H9 (cell line): ENCODE measurements around the gene ACSF3. TPM values are rescaled to one million over a fixed set of nuclear protein-coding genes. Genes with fewer than 3 reads are reported as not detected.

Experiments used
- DNase-seq: peaks from one replicate; pipeline ENCODE4 v3.0.0-alpha.2; 2017
- H2AFZ ChIP-seq: one replicate; pipeline ENCODE4 v1.6.1; 2013; ENCODE audit warnings: mild to moderate bottlenecking, low read length, control low read depth, moderate library complexity
- H2AK5ac ChIP-seq: 2 replicates; pipeline ENCODE4 v1.6.1; 2013; ENCODE audit warnings: low read length, control low read depth, mixed read lengths; ENCODE audit not compliant: insufficient read length
- H2BK120ac ChIP-seq: one replicate; pipeline ENCODE4 v1.6.1; 2013; ENCODE audit warnings: low read depth, mild to moderate bottlenecking, low read length, control low read depth, inconsistent platforms; ENCODE audit not compliant: poor library complexity, severe bottlenecking
- H2BK12ac ChIP-seq: 2 replicates; pipeline ENCODE4 v1.6.1; 2013; ENCODE audit warnings: low read length, control low read depth, mixed read lengths, low read depth; ENCODE audit not compliant: insufficient read length
- H2BK15ac ChIP-seq: 2 replicates; pipeline ENCODE4 v1.6.1; 2013; ENCODE audit warnings: low read depth, low read length, control low read depth
- H2BK20ac ChIP-seq: one replicate; pipeline ENCODE4 v1.6.1; 2013; ENCODE audit warnings: low read depth, mild to moderate bottlenecking, low read length, control low read depth, inconsistent platforms; ENCODE audit not compliant: poor library complexity, severe bottlenecking
- H2BK5ac ChIP-seq: 2 replicates; pipeline ENCODE4 v1.6.1; 2013; ENCODE audit warnings: low read length, control low read depth, mixed read lengths; ENCODE audit not compliant: insufficient read length
- H3K14ac ChIP-seq: 2 replicates; pipeline ENCODE4 v1.6.1; 2013; ENCODE audit warnings: low read length, control low read depth; ENCODE audit not compliant: insufficient read depth
- H3K18ac ChIP-seq: 2 replicates; pipeline ENCODE4 v1.6.1; 2013; ENCODE audit warnings: low read depth, mild to moderate bottlenecking, mixed read lengths, low read length, control low read depth; ENCODE audit not compliant: insufficient read length
- H3K23ac ChIP-seq: 2 replicates; pipeline ENCODE4 v1.6.1; 2013; ENCODE audit warnings: low read length, control low read depth, mixed read lengths, low read depth; ENCODE audit not compliant: insufficient read length
- H3K23me2 ChIP-seq: 2 replicates; pipeline ENCODE4 v1.6.1; 2013; ENCODE audit warnings: low read depth, mild to moderate bottlenecking, mixed read lengths, low read length, control low read depth; ENCODE audit not compliant: insufficient read length, poor library complexity, severe bottlenecking
- H3K27ac ChIP-seq: 2 replicates; pipeline ENCODE4 v1.5.1; 2013; ENCODE audit warnings: low read length, control low read depth, mixed read lengths, low read depth; ENCODE audit not compliant: insufficient read length
- H3K27me3 ChIP-seq: 2 replicates; pipeline ENCODE4 v1.6.1; 2013; ENCODE audit warnings: low read length, control low read depth, inconsistent platforms; ENCODE audit not compliant: insufficient read depth
- H3K4ac ChIP-seq: 2 replicates; pipeline ENCODE4 v1.6.1; 2013; ENCODE audit warnings: low read depth, mild to moderate bottlenecking, control low read depth, inconsistent platforms, low read length, moderate library complexity
- H3K4me1 ChIP-seq: 2 replicates; pipeline ENCODE4 v1.6.1; 2013; ENCODE audit warnings: low read length, control low read depth, inconsistent platforms; ENCODE audit not compliant: insufficient read depth
- H3K4me2 ChIP-seq: 2 replicates; pipeline ENCODE4 v1.6.1; 2013; ENCODE audit warnings: low read length, control low read depth, mixed read lengths; ENCODE audit not compliant: insufficient read length, insufficient read depth
- H3K56ac ChIP-seq: 2 replicates; pipeline ENCODE4 v1.6.1; 2013; ENCODE audit warnings: low read depth, mild to moderate bottlenecking, mixed read lengths, low read length, control low read depth; ENCODE audit not compliant: insufficient read length
- H3K79me1 ChIP-seq: 2 replicates; pipeline ENCODE4 v1.6.1; 2013; ENCODE audit warnings: low read depth, mild to moderate bottlenecking, moderate library complexity, low read length, control low read depth, inconsistent platforms; ENCODE audit not compliant: insufficient read depth, poor library complexity, severe bottlenecking
- H3K79me2 ChIP-seq: 2 replicates; pipeline ENCODE4 v1.6.1; 2013; ENCODE audit warnings: low read length, control low read depth, inconsistent platforms; ENCODE audit not compliant: insufficient read depth
- H3K9ac ChIP-seq: 2 replicates; pipeline ENCODE4 v1.6.1; 2013; ENCODE audit warnings: low read length, control low read depth, mixed read lengths; ENCODE audit not compliant: insufficient read length; ENCODE audit errors: extremely low read depth
- H3K9me3 ChIP-seq: one replicate; pipeline ENCODE4 v1.6.1; 2013; ENCODE audit warnings: low read depth, low read length, inconsistent platforms; ENCODE audit not compliant: control insufficient read depth
- H3T11ph ChIP-seq: one replicate; pipeline ENCODE4 v1.6.1; 2013; ENCODE audit warnings: mild to moderate bottlenecking, low read length, control low read depth, inconsistent platforms
- H4K20me1 ChIP-seq: one replicate; pipeline ENCODE4 v1.6.1; 2013; ENCODE audit not compliant: control insufficient read depth, insufficient read length, insufficient read depth
- H4K5ac ChIP-seq: 2 replicates; pipeline ENCODE4 v1.6.1; 2013; ENCODE audit warnings: low read depth, mild to moderate bottlenecking, mixed read lengths, low read length, control low read depth; ENCODE audit not compliant: insufficient read length
- H4K8ac ChIP-seq: replicated peaks from 2 replicates; pipeline ENCODE4 v1.6.1; 2013; ENCODE audit warnings: low read length, control low read depth, mixed read lengths, low read depth; ENCODE audit not compliant: insufficient read length
- H4K91ac ChIP-seq: 2 replicates; pipeline ENCODE4 v1.6.1; 2013; ENCODE audit warnings: low read depth, mild to moderate bottlenecking, moderate library complexity, mixed read lengths, low read length, control low read depth; ENCODE audit not compliant: insufficient read length
- H3K27ac Mint-ChIP-seq, 3 experiments: 2 replicates in 2 of 3; 3 replicates in 1 of 3; pipeline ENCODE4 v1.8.0; 2020 to 2021; ENCODE audit warnings: mixed read lengths in 3 of 3, mild to moderate bottlenecking in 1 of 3, moderate library complexity in 1 of 3
- H3K27me3 Mint-ChIP-seq: 2 replicates; pipeline ENCODE4 v1.8.0; 2021; ENCODE audit warnings: low read depth, mild to moderate bottlenecking, moderate library complexity, mixed read lengths
- H3K36me3 Mint-ChIP-seq, 3 experiments: 2 replicates in 2 of 3; 3 replicates in 1 of 3; pipeline ENCODE4 v1.8.0; 2020 to 2021; ENCODE audit warnings: low read depth in 3 of 3, mixed read lengths in 3 of 3; ENCODE audit not compliant: insufficient read depth in 1 of 3
- H3K4me1 Mint-ChIP-seq, 2 experiments: 2 replicates each; pipeline ENCODE4 v1.8.0; 2020; ENCODE audit warnings: mixed read lengths in 2 of 2
- H3K4me3 Mint-ChIP-seq, 2 experiments: 2 replicates in 1 of 2; 3 replicates in 1 of 2; pipeline ENCODE4 v1.8.0; 2020 to 2021; ENCODE audit warnings: mild to moderate bottlenecking in 2 of 2, mixed read lengths in 2 of 2, moderate library complexity in 1 of 2
- H3K9me3 Mint-ChIP-seq, 2 experiments: 2 replicates in 1 of 2; 3 replicates in 1 of 2; pipeline ENCODE4 v1.8.0; 2020; ENCODE audit warnings: mild to moderate bottlenecking in 2 of 2, mixed read lengths in 2 of 2, moderate library complexity in 1 of 2
- WGBS: extraction: QIAGEN DNeasy Blood & Tissue Kit; methylation state at CpG from one replicate; pipeline ENCODE4 v1.1.7; 2013; ENCODE audit warnings: missing lambda C conversion rate, low lambda C conversion rate, mixed read lengths; ENCODE audit not compliant: insufficient read length; ENCODE audit errors: extremely low coverage; 5-methylcytosine and 5-hydroxymethylcytosine counted together
- total RNA-seq: library from RNA; stranded (reverse); gene quantifications from 2 replicates; pipeline ENCODE4 v1.2.1, GENCODE V29; 2021
- TF ChIP-seq, protein P1 (sequence below): fragments of 200-600 bp; sonication (generic); conservative IDR thresholded peaks from 3 replicates; pipeline ENCODE4 v1.8.0; 2021; ENCODE audit warnings: antibody characterized with exemption, mild to moderate bottlenecking

ACSF3 gene
- total RNA-seq, 1 experiment from 2014 or later: 31.3 TPM

DNA sequence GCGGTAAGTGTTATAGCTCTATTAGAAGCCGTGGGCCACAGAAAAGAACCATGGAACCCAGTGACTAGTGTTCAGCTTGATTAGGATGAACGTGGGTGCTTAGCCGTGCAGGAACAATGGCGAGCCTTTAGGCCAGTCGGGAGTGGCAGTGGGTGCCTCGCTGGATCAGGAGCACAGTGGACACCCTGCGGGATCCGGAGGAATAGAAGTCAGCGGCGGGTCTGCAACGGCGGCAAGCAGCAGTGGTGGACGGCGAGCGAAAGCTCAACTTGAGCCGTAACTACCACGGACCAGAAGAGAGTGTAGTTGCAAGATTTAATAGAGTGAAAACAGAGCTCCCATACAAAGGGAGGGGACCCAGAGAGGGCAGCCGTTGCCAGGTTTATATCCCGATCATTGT, 40.6 kb downstream of the ACSF3 start:
- no peak overlapping the region for H4K5ac ChIP-seq
- WGBS: no CpG with 5 or more reads among the region's 20 CpGs
- H2AFZ ChIP-seq: no peak overlapping the region
- H3K79me2 ChIP-seq: no peaks in the 10 kb centered on the region
- no peaks in the 10 kb centered on the region for H3K79me1 ChIP-seq
- no peaks in the 10 kb centered on the region for H3K4me1 ChIP-seq
- no peak for DNase-seq
- TF ChIP-seq, protein P1, sequence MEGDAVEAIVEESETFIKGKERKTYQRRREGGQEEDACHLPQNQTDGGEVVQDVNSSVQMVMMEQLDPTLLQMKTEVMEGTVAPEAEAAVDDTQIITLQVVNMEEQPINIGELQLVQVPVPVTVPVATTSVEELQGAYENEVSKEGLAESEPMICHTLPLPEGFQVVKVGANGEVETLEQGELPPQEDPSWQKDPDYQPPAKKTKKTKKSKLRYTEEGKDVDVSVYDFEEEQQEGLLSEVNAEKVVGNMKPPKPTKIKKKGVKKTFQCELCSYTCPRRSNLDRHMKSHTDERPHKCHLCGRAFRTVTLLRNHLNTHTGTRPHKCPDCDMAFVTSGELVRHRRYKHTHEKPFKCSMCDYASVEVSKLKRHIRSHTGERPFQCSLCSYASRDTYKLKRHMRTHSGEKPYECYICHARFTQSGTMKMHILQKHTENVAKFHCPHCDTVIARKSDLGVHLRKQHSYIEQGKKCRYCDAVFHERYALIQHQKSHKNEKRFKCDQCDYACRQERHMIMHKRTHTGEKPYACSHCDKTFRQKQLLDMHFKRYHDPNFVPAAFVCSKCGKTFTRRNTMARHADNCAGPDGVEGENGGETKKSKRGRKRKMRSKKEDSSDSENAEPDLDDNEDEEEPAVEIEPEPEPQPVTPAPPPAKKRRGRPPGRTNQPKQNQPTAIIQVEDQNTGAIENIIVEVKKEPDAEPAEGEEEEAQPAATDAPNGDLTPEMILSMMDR: no peak
- no peak overlapping the region for H2BK5ac ChIP-seq
- H3K4ac ChIP-seq: no peak overlapping the region
- H3K4me1 Mint-ChIP-seq: peaks cover 3 to 6% of the 10 kb centered on the region in 2 experiments; a peak in 3 of 4 replicates
- H3K27ac Mint-ChIP-seq: peak overlapping the region in 1 of 3 experiments; percentile 39; a peak in 1 of 7 replicates
- no peaks in the 10 kb centered on the region for H3K9me3 ChIP-seq
- H2AK5ac ChIP-seq: no peak overlapping the region
- H4K20me1 ChIP-seq: no peaks in the 10 kb centered on the region
- H3K9me3 Mint-ChIP-seq: peaks cover 0 to 6% of the 10 kb centered on the region in 2 experiments; a peak in 1 of 5 replicates
- H3K27me3 Mint-ChIP-seq: no peaks in the 10 kb centered on the region; the same call in 1 of the 2 replicates
- no peak overlapping the region for H3K4me2 ChIP-seq
- H3K18ac ChIP-seq: no peak overlapping the region
- H3K56ac ChIP-seq: no peak overlapping the region
- H3K23me2 ChIP-seq: no peaks in the 10 kb centered on the region
- no peak overlapping the region for H4K8ac ChIP-seq
- no peak overlapping the region for H3K27ac ChIP-seq
- no peak overlapping the region for H2BK12ac ChIP-seq
- peaks cover 12 to 36% (median 33%) of the 10 kb centered on the region in 3 experiments for H3K36me3 Mint-ChIP-seq
- H2BK15ac ChIP-seq: no peak overlapping the region
- no peak overlapping the region for H3K9ac ChIP-seq
- H4K91ac ChIP-seq: no peak overlapping the region
- no peaks in the 10 kb centered on the region for H3K27me3 ChIP-seq
- H3T11ph ChIP-seq: no peak overlapping the region
- no peak overlapping the region for H3K23ac ChIP-seq
- H2BK120ac ChIP-seq: no peak overlapping the region
- H3K4me3 Mint-ChIP-seq: no peak overlapping the region
- no peak overlapping the region for H2BK20ac ChIP-seq
- no peak overlapping the region for H3K14ac ChIP-seq
